IPS-18a (cell line): Measurements from ENCODE around the gene GOT1.

Source experiments
- H3K27ac ChIP-seq: one replicate; pipeline ENCODE4 v1.5.1; 2013; ENCODE audit warnings: low read length
- H3K27me3 ChIP-seq: one replicate; pipeline ENCODE4 v1.6.1; 2013; ENCODE audit warnings: mild to moderate bottlenecking, low read length; ENCODE audit not compliant: control insufficient read depth, insufficient read depth
- H3K36me3 ChIP-seq: one replicate; pipeline ENCODE4 v1.6.1; 2013; ENCODE audit warnings: low read depth, low read length; ENCODE audit not compliant: control insufficient read depth
- H3K4me1 ChIP-seq: one replicate; pipeline ENCODE4 v1.6.1; 2013; ENCODE audit warnings: low read depth, low read length; ENCODE audit not compliant: control insufficient read depth
- H3K4me3 ChIP-seq: one replicate; pipeline ENCODE4 v1.5.1; 2013; ENCODE audit warnings: low read length
- H3K9ac ChIP-seq: one replicate; pipeline ENCODE4 v1.6.1; 2013; ENCODE audit warnings: mild to moderate bottlenecking, low read length, moderate library complexity
- H3K9me3 ChIP-seq: one replicate; pipeline ENCODE4 v1.6.1; 2013; ENCODE audit warnings: low read depth, low read length; ENCODE audit not compliant: control insufficient read depth

The GOT1 gene

GRCh38 chr10:99347672-99348071, 82.8 kb downstream of the GOT1 start:
- Histone ChIP-seq H3K9me3 (no peaks in the 10 kb centered on the region), H3K4me1 (no peaks in the 10 kb centered on the region), H3K27me3 (no peaks in the 10 kb centered on the region), H3K27ac (no peak overlapping the region), H3K36me3 (no peaks in the 10 kb centered on the region), H3K9ac (no peak overlapping the region), H3K4me3 (no peak overlapping the region)
